Measurements from ENCODE around the gene IL27RA.

IL27RA gene

DNA sequence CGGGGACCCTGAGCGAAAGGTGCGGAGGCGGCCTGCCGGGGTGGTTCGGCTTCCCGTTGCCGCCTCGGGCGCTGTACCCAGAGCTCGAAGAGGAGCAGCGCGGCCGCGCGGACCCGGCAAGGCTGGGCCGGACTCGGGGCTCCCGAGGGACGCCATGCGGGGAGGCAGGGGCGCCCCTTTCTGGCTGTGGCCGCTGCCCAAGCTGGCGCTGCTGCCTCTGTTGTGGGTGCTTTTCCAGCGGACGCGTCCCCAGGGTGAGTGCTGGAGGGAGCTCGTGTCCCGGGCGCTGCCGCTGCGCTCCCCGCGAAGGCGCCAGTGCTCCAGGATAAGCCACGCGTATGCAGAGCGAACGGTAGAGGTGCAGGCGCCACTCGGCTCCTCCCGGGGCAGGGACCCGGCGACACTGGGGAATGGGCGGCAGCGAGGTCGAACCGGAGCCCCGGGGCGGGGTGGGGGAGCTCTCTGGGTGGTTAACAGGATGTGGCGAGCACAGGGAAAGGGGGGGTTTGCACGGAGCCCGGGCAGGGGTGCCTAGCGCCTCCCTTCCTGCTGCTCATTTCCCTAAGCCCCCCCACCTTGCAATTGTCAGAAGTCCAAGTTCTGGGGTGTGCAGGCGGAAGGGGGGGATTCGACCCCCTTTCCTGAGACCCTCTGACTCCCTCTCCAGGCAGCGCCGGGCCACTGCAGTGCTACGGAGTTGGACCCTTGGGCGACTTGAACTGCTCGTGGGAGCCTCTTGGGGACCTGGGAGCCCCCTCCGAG is at the start of gene IL27RA:
IL27RA (plus strand) TSS at position 44 of the 762 bp plus-strand sequence; CDS start at position 155, 111 bp downstream.
- DNase-seq = peak; percentile 56 to 95

DNA sequence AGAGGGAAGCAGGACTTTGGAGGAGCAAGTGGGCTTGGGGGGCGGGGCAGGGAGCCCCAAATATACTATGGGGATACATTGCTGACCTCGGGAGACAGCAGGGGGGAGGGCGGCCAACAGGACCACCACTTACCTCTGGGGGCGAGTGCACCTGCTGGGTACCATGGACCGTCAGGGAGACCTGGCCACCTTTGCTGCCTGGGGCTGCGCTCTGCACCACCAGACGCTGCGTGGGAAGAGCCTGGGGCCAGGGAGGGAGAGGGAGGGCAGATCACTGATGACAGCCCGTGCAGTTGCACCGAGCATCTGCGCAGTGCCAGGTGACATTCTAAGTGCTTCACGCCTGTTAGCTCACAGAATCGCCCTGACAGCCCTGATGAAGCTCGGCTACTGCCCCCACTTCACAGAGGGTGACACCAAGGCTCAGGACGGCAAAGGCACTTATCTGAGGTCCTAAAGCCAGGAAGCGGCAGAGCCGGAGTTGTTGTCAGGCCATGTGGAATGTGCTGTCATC is 49.5 kb upstream of the IL27RA start:
- no peak for DNase-seq

DNA sequence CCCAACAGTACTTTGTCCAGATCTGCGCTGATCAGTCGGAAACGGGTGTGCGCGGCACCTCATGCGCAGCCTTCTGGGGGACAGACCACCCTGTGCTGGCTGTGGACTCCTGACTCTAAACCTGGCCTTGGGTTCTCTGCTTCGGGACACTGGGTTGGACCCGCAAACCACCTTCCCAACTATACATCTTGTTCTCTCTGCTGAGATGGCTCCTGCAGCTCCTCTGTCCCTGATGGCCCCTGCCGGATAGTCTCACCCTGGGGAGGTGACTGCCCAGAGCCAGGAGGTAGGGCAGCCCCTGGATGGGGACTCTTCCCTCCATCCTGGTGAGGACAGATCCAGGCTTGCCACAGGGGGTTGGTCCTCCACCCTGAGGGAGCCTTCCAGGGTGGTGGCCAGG is 48.8 kb upstream of the IL27RA start:
- no peak for DNase-seq

DNA sequence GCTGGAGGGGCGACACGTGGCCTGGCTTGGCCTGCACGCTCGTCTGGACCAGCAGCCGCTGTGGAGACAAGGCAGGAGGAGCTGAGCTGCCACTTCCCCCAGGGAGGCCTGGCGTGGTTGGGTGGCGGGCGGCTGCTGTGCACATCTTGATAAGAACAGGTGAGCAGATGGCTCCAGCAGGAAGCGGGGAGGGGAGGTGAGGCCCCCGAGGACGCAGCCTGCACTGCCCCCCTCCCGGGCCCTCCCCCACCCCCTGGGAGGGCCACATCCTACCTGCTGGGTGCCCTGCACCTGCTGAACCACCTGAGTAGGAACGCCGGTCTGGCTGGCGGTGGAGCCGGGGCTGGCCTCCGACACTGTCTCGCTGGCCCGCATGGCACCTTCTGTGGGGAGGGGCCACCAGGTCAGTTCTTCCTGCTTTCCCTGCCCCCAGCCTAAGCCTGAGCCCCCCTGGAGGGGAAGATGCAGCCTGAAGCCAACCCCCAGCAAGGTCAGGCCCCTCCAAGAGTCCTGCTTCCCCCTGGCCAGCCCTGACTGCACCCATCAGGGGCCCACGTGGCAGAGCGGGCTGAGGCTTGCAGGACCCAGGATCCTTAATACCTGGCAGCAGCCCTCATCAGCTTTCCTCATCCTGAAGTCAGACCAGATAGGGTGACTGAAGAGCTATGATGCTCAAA is 48.2 kb upstream of the IL27RA start:
- DNase-seq = no peak

DNA sequence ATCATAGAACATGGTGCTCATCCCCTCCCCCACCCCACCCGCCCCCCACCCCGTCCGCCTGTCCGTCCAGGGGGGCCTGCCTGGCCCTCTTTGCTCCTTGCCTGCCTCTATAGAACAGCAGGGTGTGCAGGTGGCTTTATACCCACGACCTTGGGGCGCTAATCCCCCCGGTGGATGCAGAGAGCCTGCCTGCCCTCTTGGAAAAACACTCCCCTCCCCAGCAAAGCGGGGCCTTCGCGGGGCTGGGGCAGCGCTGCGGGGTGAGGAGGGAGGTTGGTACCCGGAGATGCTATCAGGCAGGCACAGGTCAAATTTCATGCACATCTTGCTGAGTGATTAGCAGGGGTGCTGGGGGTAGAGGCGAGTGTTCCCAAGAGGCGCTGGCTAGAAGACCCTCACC is 47.4 kb upstream of the IL27RA start:
- DNase-seq = no peak

DNA sequence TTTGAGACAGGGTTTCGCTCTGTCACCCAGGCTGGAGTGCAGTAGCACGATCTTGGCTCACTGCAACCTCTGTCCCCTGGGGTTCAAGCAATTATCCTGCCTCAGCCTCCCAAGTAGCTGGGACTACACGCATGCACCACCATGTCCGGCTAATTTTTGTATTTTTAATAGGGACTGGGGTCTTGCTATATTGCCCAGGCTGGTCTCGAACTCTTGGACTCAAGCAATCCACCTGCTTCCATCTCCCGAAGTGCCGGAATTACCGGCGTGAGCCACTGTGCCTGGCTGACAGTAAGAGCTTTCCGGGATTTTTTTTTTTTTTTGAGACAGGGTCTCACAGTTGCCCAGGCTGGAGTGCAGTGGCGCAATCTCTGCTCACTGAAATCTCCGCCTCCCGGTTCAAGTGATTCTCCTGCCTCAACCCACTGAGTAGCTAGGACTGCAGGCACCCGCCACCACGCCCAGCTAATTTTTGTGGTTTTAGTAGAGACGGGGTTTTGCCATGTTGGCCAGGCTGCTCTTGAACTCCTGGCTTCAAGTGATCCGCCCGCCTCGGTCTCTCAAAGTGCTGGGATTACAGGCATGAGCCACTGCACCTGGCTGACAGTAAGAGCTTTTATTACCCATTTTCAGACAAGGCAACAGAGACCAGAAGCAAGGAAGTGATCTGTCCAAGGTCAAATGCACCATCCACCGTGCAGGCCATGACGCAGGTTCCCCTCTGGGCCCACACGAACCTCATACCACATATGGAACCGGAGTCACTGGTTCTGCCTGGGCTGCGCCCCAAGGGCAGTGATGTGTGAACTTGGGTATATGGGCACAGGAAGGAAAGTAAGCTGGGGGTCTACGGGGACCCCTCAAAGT is 46.5 kb upstream of the IL27RA start:
- DNase-seq = no peak

DNA sequence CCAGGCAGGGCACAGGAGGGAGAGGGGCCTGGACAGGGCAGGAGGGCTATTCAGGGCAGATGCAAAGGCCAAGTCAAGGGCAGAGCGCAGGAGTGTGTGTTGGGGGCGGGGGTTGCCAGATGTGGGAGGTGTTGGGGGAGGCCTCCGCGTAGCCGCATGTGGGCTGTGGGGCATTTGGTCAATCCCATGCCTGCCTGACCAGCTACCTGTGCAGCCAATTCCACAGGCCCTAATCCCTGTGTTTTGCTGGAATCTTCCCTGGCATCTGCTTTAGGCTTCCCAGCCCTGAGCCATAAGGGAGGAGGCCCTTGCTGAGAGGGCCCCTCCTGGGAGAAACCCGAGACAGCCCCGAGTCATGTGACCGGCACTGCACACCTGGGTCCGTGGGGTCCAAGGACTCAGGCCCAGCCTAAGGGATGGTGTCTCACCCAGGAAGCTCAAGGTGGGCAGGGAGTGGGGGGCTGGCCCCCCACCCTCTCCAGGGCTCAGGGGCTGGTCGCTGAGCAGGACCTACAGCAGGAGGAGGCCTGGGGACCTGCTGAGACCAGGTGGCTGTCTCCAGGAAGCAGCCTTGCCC is 45.7 kb upstream of the IL27RA start:
- DNase-seq = no peak

DNA sequence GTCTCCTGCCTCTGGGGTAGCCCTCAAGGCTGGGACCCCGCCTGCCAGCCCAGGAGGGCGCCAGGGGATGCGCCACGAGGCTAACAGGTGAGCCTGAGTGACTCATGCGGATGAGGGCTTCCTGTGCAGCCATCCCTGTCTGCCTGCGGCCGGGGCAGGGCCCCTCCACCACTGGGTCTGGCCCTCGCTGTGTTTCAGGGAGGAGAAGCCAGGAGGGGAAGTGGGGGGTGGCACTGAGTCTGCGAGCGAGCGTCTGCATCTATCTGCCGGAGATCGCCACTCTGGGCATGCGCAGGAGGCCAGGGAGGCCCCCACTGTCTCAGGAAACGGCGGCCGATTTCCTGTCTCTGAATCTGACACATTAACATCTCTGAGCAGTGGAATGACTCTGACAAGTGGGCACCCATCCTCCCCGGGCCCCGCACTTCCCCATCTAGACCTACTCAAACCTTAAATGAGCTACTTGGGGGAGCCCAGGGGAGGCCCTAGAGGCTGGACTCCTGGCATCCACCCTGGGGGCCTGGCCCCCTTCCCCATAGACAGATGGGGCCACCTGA is 45.1 kb upstream of the IL27RA start:
- peak; percentile 94 to 99 for DNase-seq

DNA sequence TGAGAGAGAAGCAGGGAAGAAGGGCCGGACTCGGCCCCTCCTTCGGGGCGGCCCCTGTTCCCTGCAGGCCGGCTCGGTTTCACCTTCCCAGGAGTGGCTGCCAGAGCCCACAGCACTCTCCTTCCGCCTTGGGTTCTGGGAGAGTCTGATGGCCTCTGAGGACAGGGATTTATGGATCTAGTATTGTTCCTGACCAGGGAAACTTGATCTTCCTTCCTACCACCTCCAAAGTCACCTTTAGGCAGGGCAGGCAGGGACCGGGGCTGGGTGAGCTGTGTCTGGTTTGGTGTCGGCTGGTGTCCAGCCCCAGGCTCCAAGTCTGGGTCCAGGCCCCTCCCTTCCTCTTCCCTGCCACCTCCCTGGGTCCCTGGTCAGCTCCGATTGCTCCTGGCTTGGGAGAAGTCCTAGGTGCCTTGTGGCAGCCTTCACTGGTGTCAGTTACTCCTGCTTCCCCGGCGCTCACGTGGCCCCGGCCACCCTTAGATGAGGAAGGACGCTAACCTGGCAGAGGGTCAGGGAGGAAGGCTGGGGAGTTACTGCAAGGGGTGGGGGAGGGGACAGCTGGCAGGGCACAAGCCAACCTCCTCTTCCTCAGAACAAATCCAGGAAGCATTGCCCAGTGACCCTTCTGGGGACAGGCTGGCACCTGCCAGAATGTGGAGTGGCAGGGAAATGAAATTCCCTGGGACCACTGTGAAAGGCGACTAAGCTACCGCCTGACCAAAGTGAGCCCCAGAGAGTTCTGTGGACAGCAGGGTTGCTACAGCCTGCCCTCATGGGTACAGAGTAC is 44.3 kb upstream of the IL27RA start:
- peak in 1 of 2 donors; percentile 45 for DNase-seq

DNA sequence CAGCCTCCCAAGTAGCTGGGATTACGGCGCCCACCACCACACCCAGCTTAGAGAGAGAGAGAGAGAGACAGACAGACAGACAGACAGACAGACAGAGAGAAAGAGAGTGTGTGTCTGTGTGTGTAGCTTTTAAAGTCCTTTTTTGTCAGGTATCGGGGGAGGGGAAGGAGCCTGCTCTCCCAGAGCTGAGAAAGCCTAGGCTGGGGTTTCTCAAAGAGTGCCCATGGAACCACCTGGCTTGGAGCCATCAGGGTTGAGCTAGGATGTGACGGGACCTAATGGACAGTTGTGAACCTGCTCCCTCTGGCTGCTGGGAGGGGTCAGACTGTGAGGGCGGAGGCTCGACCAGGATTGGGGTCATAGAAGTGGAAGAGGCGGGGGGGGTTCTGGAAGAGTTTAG is 42.1 kb upstream of the IL27RA start:
- DNase-seq = no peak

DNA sequence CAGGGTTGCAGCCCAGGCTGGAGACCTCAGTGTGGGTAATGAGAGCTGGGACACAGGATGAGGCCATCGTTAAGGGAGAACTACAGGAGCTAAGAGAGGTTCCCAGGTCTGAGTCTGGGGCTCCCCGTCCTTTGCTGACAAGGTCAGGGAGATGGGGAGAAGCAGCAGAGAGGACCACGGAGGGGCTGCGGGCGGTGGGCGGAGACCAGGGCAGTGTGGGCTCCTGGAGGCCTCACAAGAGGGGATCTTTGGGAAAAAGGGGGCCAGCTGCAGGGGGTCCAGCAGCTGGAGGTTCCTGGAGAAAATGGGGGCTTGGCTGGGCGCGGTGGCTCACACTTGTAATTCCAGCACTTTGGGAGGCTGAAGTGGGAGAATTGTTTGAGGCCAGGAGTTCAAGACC is 41.5 kb upstream of the IL27RA start:
- DNase-seq = no peak

DNA sequence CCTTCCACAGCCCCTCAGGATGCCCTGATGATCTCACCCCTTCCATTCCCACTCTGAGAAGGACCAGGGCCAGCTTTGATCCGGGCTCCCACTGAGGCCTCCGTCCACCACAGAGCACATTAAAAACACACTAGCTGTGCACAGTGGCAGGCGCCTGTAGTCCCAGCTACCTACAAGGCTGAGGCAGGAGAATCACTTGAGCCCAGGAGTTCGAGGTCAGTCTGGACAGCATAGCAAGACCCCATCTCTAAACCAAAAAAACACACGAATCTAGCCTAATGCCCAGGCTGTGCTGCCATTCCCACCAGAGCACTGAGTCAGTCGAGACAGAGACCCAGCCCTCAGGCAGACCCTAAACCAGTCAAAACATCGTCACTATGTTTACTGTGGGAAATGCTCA is 39.5 kb upstream of the IL27RA start:
- no peak for DNase-seq

DNA sequence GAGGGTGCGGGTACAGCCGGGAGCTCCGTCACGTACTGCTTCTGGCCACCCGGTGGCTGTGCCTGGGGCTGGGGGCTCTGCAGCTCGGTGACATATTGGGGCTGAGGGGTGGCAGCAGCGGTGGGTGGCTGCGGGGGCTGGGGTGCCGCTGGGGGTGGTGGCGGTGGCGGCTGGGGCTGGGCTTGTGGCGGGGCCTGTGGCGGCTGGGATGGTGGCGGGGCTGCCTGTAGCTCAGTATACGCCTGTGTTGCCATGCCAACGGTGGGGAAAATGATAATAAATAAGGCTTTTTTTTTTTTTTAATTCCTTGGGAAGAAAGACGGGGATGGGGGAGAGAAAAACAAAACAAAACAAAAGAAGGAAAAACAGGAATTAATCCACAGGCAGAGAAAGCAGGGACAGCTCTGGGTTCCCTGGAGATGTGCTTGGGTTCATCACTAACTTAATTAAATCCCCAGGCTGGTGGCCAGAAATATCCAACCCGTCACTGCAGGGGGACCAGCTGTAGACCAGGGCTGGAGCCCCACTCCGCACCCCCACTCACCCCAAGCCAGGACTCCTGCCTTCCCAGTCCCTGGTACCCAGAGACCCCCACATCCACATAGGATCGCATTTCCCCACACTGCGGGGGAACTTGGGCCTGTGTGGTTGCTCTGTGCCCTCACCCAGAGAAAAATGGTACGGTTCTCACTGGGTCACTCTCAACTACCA is 37.8 kb upstream of the IL27RA start:
- DNase-seq = no peak

DNA sequence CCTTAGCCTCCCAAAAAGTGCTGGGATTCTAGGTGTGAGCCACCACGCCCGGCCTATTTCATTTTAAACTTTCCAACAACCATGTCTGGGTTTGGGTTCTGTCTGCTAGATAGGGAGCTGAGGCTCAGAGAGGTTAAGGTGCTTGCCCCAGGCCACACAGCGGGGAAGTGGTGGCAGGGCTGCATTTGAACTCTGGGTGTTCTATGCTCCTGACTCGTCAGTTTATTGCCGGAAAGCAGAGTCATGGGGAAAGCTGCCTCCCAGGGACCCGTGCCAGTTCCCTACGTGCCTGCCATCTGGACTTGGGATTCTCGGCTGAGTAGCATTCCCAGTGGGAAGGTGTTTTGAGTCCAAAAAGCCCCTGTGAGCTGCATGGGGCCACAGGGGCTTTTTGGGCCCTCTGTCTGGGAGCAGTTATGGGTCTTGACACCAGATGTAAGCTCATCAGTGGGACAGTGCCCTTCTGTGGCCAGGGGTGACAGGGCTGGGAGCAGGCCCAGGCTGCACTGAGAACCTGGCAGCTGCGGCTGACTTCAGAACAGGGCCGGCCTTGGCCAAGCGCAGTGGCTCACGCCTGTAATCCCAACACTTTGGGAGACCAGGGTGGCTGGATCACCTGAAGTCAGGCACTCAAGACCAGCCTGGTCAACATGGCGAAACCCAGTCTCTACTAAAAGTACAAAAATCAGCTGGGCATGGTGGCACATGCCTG is 36.4 kb upstream of the IL27RA start:
- DNase-seq = no peak

DNA sequence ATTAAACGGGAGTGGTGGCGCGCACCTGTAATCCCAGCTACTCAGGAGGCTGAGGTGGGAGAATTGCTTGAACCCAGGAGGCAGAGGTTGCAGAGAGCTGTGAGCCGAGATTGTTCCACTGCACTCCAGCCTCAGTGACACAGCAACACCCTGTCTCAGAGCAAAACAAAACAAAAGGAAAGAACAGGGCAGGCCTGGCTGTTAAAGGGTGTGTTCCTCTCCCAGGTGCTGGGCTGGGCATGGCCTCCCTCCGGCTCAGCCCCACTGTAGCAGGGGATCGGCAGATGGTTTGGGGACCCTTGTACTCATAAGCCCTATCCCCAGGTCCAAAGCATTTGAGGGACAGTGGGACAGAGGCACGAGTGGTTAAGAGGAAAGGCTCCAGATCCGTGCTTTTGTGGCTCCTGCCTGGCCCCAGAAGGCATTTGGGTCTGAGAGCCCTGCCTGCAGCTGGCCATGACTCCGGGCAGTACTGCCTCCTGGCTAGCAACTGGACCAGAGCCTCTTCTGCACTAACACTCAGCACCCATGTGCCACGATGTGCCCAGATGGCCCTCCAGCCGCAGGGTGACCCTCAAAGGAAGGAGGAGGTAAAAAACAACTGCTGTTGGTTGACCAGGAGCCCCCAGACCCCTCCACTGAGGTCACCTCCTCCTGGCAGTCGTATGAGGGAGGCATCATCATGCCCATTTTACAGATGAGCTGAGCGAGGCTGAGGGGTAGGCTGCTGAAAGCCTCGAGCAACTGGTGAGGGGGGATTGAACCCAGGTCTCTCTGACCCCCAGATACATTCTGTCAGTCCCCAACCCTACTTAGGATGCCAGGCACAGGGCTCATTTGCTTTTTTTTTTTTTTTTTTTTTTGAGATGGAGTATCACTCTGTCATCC is 35.4 kb upstream of the IL27RA start:
- no peak for DNase-seq

DNA sequence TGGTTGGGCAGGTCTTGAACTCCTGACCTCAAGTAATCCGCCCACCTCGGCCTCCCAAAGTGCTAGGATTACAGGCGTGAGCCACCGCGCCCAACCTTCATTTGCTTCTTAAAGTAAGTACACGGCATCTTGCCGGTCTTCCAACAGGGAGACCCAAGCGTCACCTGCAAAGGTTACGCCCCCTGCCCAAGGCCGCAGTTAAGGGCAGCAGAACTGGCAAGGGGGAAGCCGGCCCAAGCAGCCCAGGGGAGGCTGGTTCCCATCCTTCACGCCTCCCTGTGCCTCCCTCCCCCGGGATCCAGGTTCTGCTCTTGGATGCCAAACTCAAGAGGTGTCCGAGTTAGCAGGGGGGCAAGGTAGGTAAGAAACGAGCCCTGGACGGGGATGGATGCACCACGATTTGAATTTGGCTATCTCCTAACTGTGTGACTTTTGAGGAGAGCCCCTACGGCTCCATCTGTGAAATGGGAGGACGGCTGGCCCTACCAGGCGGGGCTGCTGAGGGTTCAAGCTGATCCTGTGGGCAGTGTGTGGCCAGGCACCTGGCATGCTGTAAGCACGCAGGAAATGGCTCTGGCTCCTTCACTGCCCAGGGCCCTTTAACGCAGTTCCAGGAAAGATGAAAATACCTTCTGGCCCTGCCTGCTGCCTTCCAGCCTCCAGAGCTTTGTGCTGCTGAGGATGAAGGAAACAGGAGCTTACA is 34.5 kb upstream of the IL27RA start:
- no peak for DNase-seq

DNA sequence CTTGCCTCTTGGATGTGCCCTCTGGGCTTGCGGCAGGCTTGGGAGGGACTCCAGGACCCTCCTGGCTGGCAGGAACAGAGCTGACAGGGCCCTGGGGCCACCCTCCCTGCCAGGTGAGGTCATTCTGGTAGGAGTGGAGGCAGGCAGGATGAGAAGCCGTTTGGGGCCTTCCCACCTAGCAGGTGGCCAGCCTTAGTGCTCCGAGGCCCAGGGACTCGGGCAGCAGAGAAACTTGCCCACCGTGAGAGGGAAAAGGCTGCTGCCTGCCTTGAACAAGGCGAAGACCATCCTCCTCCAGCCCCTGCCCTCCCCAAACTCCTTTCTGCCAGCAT is 34.0 kb upstream of the IL27RA start:
- DNase-seq = no peak

DNA sequence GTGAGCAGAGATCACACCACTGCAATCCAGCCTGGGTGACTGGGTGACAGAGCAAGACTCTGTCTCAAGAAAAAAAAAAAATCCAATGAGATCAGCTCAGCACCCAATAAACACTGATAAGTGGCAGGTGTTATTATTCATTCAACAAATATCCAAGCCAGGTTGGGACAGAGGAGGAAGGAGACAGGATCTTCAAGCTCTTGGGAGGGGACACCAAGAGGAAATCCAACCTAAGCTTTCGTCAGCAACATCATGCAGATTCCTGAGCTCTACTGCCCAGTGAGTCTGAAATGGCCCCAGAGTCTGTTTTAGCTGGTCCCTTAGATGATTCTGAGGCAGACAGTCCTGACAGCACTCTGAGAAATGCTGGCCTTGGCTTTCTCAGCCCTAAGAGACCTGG is 33.1 kb upstream of the IL27RA start:
- no peak for DNase-seq

DNA sequence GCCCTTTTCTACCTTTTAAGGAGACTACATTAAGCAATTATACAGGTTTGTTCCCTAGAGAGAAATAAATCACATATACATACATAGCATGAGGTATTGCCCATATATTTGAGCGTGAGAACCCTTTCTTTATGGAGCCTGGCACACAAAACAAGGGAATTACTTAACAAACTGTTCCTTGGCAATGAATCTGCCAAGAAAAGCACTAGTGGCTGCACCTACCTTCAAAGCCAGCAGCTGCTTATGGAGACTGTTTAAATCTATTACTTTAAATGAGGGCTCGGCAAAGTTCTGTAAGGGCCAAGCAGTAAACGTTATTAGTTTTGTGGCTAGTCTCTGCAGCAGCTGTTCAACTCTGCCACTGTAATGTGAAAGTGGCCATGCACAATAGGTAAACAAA is 32.5 kb upstream of the IL27RA start:
- no peak for DNase-seq

Data from bone marrow (tissue), 2 donors.